Measurements from ENCODE around the gene PTTG1.

PTTG1 gene

DNA sequence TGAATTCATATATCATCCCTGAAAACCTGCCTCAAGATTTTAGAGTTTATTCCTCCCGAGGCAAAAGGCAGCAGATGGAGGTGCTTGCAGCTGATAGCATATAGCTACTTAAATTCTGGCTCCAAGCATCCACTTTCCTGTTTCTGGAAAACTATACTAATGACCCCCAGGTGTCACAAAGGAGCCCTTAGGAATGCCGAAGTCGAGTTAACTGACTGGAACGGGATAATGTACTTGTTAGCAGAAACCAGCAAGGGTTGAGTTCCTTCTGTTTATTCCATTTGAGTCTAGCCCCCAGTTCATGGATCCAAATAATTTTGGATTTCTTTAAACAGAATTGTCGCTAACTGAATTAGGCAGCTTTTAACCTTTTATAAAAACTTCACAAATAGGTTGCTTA is 44.5 kb downstream of the PTTG1 start:
- TF ChIP-seq, protein P1, sequence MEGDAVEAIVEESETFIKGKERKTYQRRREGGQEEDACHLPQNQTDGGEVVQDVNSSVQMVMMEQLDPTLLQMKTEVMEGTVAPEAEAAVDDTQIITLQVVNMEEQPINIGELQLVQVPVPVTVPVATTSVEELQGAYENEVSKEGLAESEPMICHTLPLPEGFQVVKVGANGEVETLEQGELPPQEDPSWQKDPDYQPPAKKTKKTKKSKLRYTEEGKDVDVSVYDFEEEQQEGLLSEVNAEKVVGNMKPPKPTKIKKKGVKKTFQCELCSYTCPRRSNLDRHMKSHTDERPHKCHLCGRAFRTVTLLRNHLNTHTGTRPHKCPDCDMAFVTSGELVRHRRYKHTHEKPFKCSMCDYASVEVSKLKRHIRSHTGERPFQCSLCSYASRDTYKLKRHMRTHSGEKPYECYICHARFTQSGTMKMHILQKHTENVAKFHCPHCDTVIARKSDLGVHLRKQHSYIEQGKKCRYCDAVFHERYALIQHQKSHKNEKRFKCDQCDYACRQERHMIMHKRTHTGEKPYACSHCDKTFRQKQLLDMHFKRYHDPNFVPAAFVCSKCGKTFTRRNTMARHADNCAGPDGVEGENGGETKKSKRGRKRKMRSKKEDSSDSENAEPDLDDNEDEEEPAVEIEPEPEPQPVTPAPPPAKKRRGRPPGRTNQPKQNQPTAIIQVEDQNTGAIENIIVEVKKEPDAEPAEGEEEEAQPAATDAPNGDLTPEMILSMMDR (IDR thresholded peaks at IDR 0.05; ENCODE audit: control extremely low read depth, extremely low read depth, low read depth, missing control alignments) = no peak
- POLR2A ChIA-PET = no interaction called here
- no peak for DNase-seq (ENCODE audit: extremely low spot score)
- CTCF ChIA-PET = interaction anchor here (1.5 to 6.4 kb wide), 6 partner anchors 8 to 44 kb away, joined by 4 to 230 read pairs (median 7); partner anchors contain the start of gene PTTG1

DNA sequence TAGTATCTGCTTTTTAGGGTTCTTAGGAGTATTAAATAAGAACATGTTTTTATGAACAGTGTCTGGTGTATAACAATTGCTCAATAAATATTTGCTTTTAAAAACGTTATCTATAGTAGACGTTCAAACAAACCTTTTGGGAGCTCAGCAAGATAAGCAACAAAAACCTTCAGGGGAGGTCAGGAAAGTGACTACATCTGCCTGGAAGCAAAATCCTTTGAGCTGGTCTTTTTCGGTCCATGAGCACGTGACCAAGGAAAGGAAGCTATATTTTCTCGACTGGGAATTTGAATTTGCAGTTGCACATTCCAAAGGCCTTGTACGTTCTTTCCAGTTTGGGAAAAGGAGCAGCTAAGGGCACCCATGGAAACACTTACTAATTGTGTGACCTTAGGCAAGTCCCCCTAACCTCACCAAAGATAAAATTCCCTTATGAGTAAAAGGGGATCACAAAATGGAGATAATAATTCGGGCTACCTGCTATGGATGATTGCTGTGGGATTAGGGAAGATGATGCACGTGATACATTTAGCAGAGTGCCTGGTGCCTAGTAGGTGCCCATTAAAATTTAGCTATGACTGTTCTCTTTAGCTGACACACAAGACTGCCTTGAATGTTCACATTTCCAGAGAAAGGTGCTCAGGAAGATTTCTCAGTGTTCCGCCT is 45.4 kb downstream of the PTTG1 start:
- TF ChIP-seq, protein P1 (IDR thresholded peaks at IDR 0.05; ENCODE audit: control extremely low read depth, extremely low read depth, low read depth, missing control alignments) = no peak
- POLR2A ChIA-PET = interaction anchor here (0.8 to 3.1 kb wide), 6 partner anchors 8 to 48 kb away, joined by 3 to 41 read pairs (median 4); partner anchors contain the start of gene SLU7
- CTCF ChIA-PET = interaction anchor here (0.8 to 6.4 kb wide), 15 partner anchors 8 to 446 kb away, joined by 3 to 230 read pairs (median 5); partner anchors contain the start of gene PTTG1
- no peak for DNase-seq (ENCODE audit: extremely low spot score)

DNA sequence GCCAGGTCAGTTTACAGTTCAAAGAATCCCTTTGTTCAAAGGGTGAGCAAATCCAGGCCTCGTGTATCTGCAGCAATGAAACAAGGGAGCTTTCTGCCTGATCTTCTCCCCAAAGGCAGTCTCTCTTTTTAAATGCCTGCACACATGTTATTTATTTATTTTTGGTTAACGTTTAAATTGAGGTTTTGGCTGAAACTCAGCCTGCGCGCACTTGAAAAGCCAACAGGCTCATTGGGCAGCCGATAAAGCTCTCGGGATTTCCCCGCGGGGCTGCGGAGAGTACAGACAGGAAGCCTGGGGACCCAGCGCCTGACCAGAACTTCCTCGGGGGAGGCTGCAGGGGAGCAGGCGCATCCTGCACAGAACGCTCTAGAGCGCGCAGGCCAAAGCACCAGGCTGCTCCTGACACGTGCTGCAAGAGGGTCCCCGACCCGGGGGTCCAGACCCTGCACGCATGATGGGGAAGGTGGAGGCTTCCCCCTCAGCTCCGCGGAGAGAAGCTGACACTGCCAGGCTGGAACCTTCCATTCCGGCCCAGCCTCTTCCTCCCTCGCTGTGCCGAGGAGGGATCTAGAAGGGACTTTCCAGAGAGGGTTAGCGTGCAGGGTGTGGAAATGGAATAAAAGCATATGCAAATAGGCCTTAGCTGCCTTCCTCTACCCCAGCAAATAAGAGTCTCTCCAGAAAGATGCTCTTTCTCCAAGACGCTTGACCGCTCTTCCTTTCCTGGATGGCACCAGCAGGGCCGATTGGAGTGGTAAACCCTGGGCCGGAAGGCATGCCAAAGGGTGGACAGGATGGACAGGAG is 46.1 kb downstream of the PTTG1 start:
- TF ChIP-seq, protein P1 (IDR thresholded peaks at IDR 0.05; ENCODE audit: control extremely low read depth, extremely low read depth, low read depth, missing control alignments) = no peak
- ChIA-PET CTCF (interaction anchor here (0.9 to 6.4 kb wide), 14 partner anchors 7 to 446 kb away, joined by 4 to 230 read pairs (median 6); partner anchors contain the start of gene PTTG1), POLR2A (interaction anchor here (0.8 to 3.1 kb wide), 6 partner anchors 9 to 49 kb away, joined by 3 to 41 read pairs (median 4); partner anchors contain the start of gene SLU7)
- DNase-seq (ENCODE audit: extremely low spot score) = peak; percentile 86

DNA sequence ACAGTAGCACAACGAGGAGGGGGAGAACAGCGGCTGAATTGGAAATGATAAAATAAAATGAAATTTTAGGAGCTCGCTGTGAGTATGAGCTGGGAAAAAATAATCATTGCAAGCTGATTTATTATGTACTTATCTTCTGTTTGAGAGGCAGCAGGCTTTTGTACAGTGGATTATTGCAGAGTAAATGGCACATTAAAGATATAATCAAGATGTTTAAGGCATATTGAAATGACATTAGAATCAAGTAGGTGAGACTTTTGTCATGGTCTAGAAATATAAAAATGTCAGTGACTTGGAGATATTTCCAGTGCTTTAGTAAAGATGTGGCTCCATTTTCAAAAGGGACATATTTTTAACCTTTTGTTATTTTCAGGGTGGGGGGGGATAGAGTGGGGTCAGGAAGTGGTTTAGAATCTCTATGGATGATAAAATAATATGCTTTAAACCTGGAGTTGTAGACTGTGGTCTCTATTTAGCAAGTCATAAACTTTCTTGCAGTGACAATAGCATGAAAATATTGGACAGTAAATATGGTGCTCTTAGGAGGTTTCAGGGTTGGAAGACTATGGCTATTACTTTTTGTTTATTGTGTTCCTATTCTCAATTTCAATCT is 46.8 kb downstream of the PTTG1 start:
- ChIA-PET POLR2A (interaction anchor here (1.0 to 3.1 kb wide), 4 partner anchors 10 to 50 kb away, joined by 4 to 41 read pairs (median 18); partner anchors contain the start of gene SLU7), CTCF (interaction anchor here (1.6 to 6.4 kb wide), 6 partner anchors 9 to 446 kb away, joined by 5 to 230 read pairs (median 10); no protein-coding TSS in a partner anchor)
- no peak for DNase-seq (ENCODE audit: extremely low spot score)
- TF ChIP-seq, protein P1 (IDR thresholded peaks at IDR 0.05; ENCODE audit: control extremely low read depth, extremely low read depth, low read depth, missing control alignments) = no peak

DNA sequence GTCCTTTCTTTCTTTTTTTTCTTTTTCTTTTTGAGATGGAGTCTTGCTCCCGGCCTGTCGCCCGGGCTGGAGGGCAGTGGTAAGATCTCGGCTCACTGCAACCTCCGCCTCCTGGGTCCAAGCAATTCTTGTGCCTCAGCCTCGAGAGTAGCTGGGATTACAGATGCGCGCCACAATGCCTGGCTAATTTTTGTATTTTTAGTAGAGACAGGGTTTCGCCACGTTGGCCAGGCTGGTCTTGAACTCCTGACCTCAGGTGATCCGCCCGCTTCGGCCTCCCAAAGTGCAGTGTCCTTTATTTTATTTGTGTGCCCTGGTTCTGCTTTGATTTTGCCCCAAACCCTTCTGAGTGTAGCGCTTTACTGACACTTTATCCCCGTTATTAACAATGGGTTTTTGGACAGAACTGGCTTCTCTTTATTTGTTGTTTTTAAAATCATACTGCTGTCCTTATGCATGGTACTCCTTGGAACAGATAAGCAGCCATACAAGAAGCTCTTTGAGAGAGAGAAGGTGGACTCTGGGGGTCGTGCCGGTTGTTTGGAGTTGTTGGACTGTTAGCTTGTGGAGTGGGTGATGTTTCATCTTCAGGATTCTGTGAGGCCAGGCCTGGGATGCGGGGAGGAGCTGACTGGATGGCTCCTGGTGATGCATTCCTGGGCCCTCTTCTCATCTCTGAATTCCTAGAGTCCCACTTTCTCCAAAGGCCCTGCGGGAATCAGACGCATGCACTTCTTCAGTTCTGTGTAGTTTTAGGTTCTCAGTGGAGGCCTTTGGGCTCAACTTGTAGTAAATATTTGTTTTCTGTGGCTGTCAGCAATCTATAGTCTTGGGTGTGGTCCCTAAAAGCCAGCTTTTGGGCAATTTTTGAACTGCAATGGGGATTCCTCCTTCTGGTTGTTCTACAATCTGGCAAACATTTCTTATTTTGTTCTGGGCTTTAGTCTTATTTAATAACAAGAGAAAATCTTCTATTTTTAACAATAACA is 47.8 kb downstream of the PTTG1 start:
- no peak for DNase-seq (ENCODE audit: extremely low spot score)
- POLR2A ChIA-PET = interaction anchor here (1.0 to 3.1 kb wide), 2 partner anchors 10 to 30 kb away, joined by 4 to 31 read pairs; no protein-coding TSS in a partner anchor
- TF ChIP-seq, protein P1 (IDR thresholded peaks at IDR 0.05; ENCODE audit: control extremely low read depth, extremely low read depth, low read depth, missing control alignments) = no peak
- CTCF ChIA-PET = interaction anchor here (1.0 to 1.1 kb wide), 2 partner anchors 30 to 32 kb away, joined by 3 to 17 read pairs; no protein-coding TSS in a partner anchor
